Stimulated activated memory B cell treated with anti-CD40 and anti-IgM and Interleukin-4, amounts not matched to agents 10 μg/mL and 1 μg/mL and 100 μg/mL, for 72 hours (primary cell): ENCODE measurements around the gene RGS19.

ENCODE experiments used
- ATAC-seq: fragments of 150-1000 bp; cut with Tn5 transposase; 2 replicates; pipeline ENCODE4 v1.10.0; 2021
- H3K27ac Mint-ChIP-seq: one replicate; pipeline ENCODE4 v1.8.0; 2022; ENCODE audit warnings: mild to moderate bottlenecking, mixed read lengths
- H3K27me3 Mint-ChIP-seq: one replicate; pipeline ENCODE4 v1.8.0; 2022; ENCODE audit warnings: mixed read lengths
- H3K36me3 Mint-ChIP-seq: one replicate; pipeline ENCODE4 v1.8.0; 2022; ENCODE audit warnings: mixed read lengths
- H3K4me1 Mint-ChIP-seq: one replicate; pipeline ENCODE4 v1.8.0; 2022; ENCODE audit warnings: mixed read lengths
- H3K4me3 Mint-ChIP-seq: one replicate; pipeline ENCODE4 v1.8.0; 2022; ENCODE audit warnings: mild to moderate bottlenecking, moderate library complexity, mixed read lengths
- H3K9me3 Mint-ChIP-seq: one replicate; pipeline ENCODE4 v1.8.0; 2022; ENCODE audit warnings: mixed read lengths

RGS19 gene

GRCh38 chr20:64056639-64056888 lies 22.8 kb downstream of the RGS19 start:
- peaks cover 46% of the 10 kb centered on the region for H3K27me3 Mint-ChIP-seq
- no peaks in the 10 kb centered on the region for H3K9me3 Mint-ChIP-seq
- peaks cover 35% of the 10 kb centered on the region for H3K4me1 Mint-ChIP-seq
- H3K36me3 Mint-ChIP-seq: no peaks in the 10 kb centered on the region
- no peak overlapping the region for H3K27ac Mint-ChIP-seq
- ATAC-seq: no peak
- no peak overlapping the region for H3K4me3 Mint-ChIP-seq

- Mint-ChIP-seq H3K27ac (no peak overlapping the region), H3K27me3 (peaks cover 51% of the 10 kb centered on the region), H3K36me3 (no peaks in the 10 kb centered on the region), H3K4me3 (no peak overlapping the region), H3K9me3 (no peaks in the 10 kb centered on the region), H3K4me1 (peaks cover 35% of the 10 kb centered on the region)
- ATAC-seq: no peak
These were observed 23.3 kb downstream of the RGS19 start for GRCh38 chr20:64055893-64056638.

- Mint-ChIP-seq H3K4me3 (no peak overlapping the region), H3K27me3 (peaks cover 57% of the 10 kb centered on the region), H3K36me3 (no peaks in the 10 kb centered on the region), H3K4me1 (peaks cover 35% of the 10 kb centered on the region), H3K27ac (no peak overlapping the region), H3K9me3 (no peaks in the 10 kb centered on the region)
- ATAC-seq: no peak
These were observed 23.9 kb downstream of the RGS19 start for GRCh38 chr20:64055396-64055892.

GRCh38 chr20:64053841-64054661 lies 25.3 kb downstream of the RGS19 start:
- Mint-ChIP-seq H3K4me3 (no peak overlapping the region), H3K9me3 (no peaks in the 10 kb centered on the region), H3K4me1 (peaks cover 40% of the 10 kb centered on the region), H3K36me3 (no peaks in the 10 kb centered on the region), H3K27me3 (peaks cover 65% of the 10 kb centered on the region), H3K27ac (no peak overlapping the region)
- ATAC-seq: no peak

DNA sequence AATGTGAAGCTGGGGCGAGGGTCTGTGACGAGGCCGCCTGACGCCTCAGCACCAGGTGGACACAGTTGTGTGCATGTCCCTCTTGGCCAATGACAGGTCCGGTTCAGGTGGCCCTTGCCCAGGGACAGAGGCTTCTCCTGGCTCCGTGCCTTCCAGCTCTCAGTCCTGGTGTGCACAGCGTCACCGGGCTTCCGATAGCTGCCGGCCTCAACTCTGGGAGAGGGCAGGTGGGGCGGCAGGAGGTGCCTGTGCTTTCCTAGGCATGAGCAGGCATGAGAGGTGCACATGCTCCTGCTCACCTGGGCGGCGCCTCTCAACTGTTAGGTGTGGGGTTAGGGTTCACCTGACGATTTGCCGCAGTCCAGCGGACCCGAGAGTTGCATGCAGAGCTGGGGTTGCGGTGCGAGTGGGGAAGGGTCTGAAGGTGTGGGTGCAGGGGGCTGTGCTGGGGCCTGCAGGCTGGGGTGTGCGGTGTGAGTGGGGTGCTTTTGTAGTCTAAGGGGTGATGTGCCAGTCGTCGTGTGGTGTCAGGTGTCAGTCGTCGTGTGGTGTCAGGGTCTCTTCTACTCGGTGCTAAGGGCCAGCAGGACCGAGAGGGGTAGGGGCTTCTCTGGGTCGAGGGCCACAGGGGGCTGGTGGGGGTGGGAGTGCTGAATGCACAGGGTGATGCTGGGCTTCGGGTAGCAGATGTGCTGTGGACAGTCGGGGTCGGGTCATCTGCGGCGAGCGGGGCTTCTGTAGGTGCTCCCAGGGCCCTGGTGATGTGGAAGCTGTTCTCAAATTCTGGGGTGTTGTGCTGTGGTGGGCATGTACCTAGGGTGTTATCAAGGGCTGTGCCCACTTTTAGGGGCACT lies 26.1 kb downstream of the RGS19 start:
- peaks cover 65% of the 10 kb centered on the region for H3K27me3 Mint-ChIP-seq
- H3K4me1 Mint-ChIP-seq: peaks cover 35% of the 10 kb centered on the region
- no peaks in the 10 kb centered on the region for H3K36me3 Mint-ChIP-seq
- no peaks in the 10 kb centered on the region for H3K9me3 Mint-ChIP-seq
- ATAC-seq: no peak
- H3K4me3 Mint-ChIP-seq: no peak overlapping the region
- H3K27ac Mint-ChIP-seq: no peak overlapping the region

DNA sequence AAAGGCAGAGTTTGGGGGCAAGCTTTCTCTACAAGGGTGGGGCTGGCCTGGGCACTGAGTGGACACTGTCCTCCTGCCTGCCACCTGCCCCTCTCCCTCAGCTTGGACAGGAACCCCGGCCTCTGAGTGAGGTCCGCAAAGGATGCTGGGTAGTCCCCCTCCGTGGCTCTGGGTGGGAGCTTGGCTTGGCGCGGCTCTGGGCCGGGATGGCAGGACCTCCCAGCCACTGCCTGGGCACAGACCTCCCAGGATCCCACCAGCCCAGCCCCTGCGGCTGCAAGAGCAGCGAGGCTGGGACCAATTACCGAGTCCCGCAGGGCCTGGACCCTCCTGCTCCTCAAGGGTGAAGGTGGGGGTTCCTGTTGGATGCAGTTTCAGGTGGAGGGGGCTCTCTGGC lies 27.0 kb downstream of the RGS19 start:
- no peak overlapping the region for H3K4me3 Mint-ChIP-seq
- H3K27ac Mint-ChIP-seq: no peak overlapping the region
- no peaks in the 10 kb centered on the region for H3K36me3 Mint-ChIP-seq
- H3K9me3 Mint-ChIP-seq: no peaks in the 10 kb centered on the region
- peaks cover 26% of the 10 kb centered on the region for H3K4me1 Mint-ChIP-seq
- peaks cover 73% of the 10 kb centered on the region for H3K27me3 Mint-ChIP-seq
- no peak for ATAC-seq

DNA sequence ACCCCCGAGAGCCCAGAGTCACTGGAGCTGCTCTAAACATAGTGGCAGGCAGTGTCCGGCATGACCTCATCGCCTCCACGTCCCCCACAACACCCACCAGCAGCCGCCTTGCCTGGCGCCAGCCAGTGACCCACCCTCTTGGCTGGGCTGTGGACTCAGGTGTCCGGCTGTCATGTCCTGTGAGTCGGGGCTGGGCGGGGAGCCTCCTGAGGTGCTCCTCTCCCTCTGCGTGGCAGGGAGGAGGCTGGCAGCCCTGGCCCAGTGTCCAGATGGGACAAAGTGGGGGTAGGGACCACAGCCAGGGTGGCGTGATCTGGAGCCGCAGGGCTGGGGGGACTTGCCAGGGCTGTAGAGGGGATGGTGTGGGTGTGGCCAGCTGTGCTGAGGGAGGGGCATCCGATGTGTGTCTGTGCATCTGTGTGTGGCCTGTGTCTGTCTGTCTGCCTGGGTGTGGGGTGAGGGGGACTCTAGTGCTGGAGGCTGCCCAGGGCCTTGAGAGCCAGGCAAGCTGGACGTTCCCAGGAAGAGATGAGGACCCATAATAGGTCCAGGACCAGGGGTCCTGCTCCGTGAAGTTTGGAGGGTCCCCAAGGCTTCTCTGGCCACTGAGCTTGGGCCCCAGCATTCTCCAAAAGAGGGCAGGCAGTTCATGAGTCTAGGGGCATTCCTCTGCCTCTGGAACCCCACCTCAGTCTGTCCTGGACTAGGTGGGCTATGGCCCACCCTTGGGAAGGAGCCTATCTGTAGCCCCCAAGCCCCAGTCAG lies 27.6 kb downstream of the RGS19 start:
- H3K4me1 Mint-ChIP-seq: peaks cover 22% of the 10 kb centered on the region
- ATAC-seq: no peak
- no peak overlapping the region for H3K4me3 Mint-ChIP-seq
- H3K27ac Mint-ChIP-seq: no peak overlapping the region
- H3K36me3 Mint-ChIP-seq: no peaks in the 10 kb centered on the region
- no peaks in the 10 kb centered on the region for H3K9me3 Mint-ChIP-seq
- peaks cover 79% of the 10 kb centered on the region for H3K27me3 Mint-ChIP-seq

DNA sequence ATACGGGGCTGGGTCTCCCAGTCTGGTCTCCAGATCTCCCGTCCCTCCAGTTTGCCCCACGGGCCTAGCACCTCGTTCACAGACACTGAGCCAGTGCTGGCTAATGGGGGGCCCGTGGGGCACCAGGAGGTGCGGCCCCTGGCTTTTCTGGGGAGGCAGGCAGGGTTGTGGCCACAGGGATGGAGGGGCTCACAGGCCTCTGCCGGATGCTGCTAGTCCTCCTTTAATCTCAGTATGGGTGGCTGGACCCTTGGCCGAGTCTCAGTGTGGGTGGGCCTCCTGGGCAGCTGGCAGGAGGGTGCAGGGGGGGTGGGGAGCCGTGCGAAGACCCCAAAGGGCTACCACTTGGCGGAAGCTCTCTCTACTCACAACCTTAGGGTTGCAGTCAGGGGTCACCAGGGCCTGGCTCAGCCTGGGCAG lies 28.3 kb downstream of the RGS19 start:
- Mint-ChIP-seq H3K9me3 (no peaks in the 10 kb centered on the region), H3K4me1 (peaks cover 22% of the 10 kb centered on the region), H3K27ac (no peak overlapping the region), H3K4me3 (no peak overlapping the region), H3K27me3 (peaks cover 83% of the 10 kb centered on the region), H3K36me3 (no peaks in the 10 kb centered on the region)
- ATAC-seq: no peak

DNA sequence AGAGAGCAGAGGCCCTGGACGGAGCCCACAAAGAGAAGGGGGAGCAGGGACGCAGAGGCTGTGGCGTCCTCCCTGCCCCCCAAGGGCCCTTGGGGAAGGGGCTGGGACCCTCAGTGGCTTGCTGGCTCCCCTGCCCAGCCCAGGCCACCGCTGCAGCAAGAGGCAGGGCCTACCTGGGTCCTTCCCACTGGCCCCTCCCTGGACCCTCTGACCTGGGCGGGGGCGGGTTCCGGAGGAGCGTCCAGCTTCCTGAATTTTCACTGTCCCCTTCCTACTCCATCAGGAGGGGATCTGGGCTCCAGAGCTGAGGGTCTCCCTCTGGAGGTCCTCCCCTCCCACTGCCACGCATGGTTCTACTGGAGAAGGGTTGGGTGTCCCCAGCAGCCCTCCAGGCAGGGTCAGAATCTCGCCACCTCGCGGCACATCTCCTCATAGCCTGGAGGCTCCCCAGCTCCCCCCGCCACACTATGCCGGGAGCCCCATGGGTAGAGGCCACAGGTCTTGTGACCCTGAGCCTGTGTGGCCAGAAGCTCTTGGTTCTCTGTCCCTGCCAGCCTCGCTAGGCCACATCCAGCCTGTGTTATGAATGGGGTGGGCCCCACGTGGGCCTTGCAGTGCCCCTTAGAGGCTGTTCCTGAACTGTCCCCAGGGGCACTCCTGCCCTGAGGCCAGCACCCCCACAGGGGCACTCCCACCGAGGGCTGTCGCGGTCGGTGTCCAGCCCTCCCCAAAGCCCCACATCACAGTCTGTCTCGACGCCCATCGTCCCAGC lies 28.9 kb downstream of the RGS19 start:
- peaks cover 83% of the 10 kb centered on the region for H3K27me3 Mint-ChIP-seq
- H3K27ac Mint-ChIP-seq: no peak overlapping the region
- peaks cover 20% of the 10 kb centered on the region for H3K4me1 Mint-ChIP-seq
- ATAC-seq: no peak
- no peaks in the 10 kb centered on the region for H3K36me3 Mint-ChIP-seq
- no peaks in the 10 kb centered on the region for H3K9me3 Mint-ChIP-seq
- no peak overlapping the region for H3K4me3 Mint-ChIP-seq

DNA sequence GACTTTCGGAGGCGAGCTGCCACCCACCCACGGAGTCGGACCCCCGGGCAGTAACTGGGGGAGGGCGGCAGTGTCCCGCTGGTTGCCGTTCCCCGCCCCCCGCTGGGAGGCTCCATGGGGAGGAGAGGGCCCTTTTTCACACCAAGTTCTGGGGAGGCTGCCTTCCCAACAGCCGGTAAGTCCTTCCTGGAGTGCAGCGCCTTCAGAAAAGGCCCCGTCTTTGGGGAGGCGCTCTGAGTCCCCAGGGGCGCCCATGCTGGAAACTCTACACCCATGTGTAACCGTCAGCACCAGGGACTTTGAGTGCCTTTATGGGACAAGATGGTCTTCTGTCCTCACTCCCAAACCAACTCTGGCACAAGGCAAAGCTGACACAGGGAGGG lies 29.4 kb downstream of the RGS19 start:
- Mint-ChIP-seq H3K36me3 (no peaks in the 10 kb centered on the region), H3K27ac (no peak overlapping the region), H3K27me3 (peaks cover 83% of the 10 kb centered on the region), H3K4me3 (peak overlapping the region; percentile 66), H3K9me3 (no peaks in the 10 kb centered on the region), H3K4me1 (peaks cover 14% of the 10 kb centered on the region)
- ATAC-seq: no peak

DNA sequence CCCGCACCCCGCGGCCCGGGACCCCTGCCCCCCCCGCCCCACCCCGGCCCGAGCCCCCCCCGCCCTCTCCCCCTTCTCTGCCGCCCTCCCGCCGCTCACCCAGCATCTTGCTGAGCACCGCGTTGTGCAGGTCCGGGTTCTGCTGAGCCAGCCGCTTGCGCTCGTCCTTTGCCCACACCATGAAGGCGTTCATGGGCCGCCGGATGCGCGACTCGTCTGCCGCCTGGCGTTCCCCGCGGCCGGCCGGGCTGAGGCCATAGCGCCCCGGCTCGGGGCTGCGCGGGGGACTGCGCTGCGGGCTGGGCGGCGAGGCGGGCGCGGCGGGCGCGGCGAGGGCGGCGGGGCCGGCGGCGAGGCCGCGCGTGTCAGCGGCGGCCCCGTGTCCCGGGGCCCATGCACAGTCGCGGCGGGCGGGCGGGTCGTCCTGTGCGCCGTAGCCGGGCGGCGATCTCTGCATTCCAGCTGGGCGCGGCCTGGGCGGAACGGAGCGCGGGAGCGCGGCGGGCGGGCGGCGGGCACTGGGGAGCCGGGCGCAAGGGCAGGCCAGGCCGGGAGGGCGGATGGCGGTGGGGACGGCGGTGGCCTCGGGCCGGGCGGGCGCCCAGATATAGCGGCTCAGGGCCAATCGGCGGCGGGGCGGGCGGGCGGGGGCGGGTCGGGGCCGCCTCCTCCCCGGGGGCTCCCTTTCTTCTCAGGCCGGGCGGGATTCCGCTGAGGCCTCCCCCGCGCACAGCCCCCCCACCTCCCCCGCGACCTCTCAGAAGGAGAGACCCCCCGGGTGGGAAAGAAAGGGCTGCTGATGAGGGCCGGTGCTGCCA lies 30.0 kb downstream of the RGS19 start, which contains the start of gene SOX18:
Gene SOX18, minus strand, starts transcription at position 580 of the 818 bp plus-strand sequence. Its CDS starts 123 bp downstream, at position 457.
- Mint-ChIP-seq H3K4me1 (peaks cover 14% of the 10 kb centered on the region), H3K4me3 (peak within 1 kb of the TSS; percentile 66), H3K9me3 (no peaks in the 10 kb centered on the region), H3K27ac (no peak within 1 kb of the TSS), H3K27me3 (peaks cover 83% of the 10 kb centered on the region), H3K36me3 (no peaks in the 10 kb centered on the region)
- peak; percentile 32 for ATAC-seq

- Mint-ChIP-seq H3K27me3 (peaks cover 83% of the 10 kb centered on the region), H3K4me3 (no peak overlapping the region), H3K9me3 (no peaks in the 10 kb centered on the region), H3K36me3 (no peaks in the 10 kb centered on the region), H3K4me1 (peaks cover 11% of the 10 kb centered on the region), H3K27ac (no peak overlapping the region)
- ATAC-seq: no peak
These were observed 30.8 kb downstream of the RGS19 start for GRCh38 chr20:64048402-64049044.

DNA sequence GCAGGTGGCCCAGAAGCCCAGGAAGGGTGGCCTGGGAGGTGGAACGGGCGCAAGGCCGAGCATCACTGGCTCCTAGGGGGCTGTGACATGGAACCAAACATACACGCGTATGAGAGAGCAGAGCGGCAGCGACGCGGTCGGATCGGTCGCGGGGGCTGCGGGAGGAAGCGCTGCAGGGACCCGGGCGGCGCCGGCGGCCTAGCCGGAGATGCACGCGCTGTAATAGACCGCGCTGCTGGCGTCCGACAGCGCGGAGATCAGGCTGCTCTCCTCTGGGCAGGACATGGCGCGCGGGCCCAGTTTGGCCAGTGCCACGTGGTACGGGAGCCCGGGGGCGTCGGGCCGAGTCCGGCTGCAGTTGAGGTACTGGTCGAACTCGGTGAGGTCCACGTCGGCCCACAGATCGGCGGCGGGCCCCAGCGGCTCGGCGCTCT lies 31.3 kb downstream of the RGS19 start:
- peaks cover 78% of the 10 kb centered on the region for H3K27me3 Mint-ChIP-seq
- H3K27ac Mint-ChIP-seq: no peak overlapping the region
- no peaks in the 10 kb centered on the region for H3K9me3 Mint-ChIP-seq
- H3K4me3 Mint-ChIP-seq: no peak overlapping the region
- peaks cover 5% of the 10 kb centered on the region for H3K4me1 Mint-ChIP-seq
- H3K36me3 Mint-ChIP-seq: no peaks in the 10 kb centered on the region
- no peak for ATAC-seq
